Measurements from ENCODE around the gene SPOCK1. TPM values are rescaled to one million over a fixed set of nuclear protein-coding genes. Genes with fewer than 3 reads are reported as not detected.

The SPOCK1 gene
- total and polyA plus RNA-seq, 9 of the 15 experiments (the other 6 are each of a cell fraction or from before 2014, with no cell fraction given): 0.01 to 0.35 (median 0.04) TPM; not detected in 6

DNA sequence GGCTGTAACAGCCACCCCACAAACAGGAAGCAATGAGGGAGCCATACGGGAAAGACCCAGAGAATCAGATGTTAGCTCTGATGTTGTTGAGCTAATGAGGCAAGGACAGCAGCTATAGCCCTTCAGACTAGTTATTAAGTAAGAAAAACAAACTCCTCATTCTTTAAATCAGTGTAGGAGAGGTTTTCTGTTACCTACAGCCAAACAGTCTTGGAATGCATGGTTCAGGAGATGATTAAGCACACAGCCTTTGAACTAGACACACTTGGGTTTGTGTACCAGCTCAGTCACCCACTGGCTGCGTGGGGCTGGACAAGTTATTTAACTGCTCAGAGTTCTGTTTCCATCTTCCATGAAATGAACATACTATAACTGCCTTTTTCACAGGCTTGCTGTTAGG, 68.1 kb downstream of the SPOCK1 start (continued):
- TF ChIP-seq, protein P1, sequence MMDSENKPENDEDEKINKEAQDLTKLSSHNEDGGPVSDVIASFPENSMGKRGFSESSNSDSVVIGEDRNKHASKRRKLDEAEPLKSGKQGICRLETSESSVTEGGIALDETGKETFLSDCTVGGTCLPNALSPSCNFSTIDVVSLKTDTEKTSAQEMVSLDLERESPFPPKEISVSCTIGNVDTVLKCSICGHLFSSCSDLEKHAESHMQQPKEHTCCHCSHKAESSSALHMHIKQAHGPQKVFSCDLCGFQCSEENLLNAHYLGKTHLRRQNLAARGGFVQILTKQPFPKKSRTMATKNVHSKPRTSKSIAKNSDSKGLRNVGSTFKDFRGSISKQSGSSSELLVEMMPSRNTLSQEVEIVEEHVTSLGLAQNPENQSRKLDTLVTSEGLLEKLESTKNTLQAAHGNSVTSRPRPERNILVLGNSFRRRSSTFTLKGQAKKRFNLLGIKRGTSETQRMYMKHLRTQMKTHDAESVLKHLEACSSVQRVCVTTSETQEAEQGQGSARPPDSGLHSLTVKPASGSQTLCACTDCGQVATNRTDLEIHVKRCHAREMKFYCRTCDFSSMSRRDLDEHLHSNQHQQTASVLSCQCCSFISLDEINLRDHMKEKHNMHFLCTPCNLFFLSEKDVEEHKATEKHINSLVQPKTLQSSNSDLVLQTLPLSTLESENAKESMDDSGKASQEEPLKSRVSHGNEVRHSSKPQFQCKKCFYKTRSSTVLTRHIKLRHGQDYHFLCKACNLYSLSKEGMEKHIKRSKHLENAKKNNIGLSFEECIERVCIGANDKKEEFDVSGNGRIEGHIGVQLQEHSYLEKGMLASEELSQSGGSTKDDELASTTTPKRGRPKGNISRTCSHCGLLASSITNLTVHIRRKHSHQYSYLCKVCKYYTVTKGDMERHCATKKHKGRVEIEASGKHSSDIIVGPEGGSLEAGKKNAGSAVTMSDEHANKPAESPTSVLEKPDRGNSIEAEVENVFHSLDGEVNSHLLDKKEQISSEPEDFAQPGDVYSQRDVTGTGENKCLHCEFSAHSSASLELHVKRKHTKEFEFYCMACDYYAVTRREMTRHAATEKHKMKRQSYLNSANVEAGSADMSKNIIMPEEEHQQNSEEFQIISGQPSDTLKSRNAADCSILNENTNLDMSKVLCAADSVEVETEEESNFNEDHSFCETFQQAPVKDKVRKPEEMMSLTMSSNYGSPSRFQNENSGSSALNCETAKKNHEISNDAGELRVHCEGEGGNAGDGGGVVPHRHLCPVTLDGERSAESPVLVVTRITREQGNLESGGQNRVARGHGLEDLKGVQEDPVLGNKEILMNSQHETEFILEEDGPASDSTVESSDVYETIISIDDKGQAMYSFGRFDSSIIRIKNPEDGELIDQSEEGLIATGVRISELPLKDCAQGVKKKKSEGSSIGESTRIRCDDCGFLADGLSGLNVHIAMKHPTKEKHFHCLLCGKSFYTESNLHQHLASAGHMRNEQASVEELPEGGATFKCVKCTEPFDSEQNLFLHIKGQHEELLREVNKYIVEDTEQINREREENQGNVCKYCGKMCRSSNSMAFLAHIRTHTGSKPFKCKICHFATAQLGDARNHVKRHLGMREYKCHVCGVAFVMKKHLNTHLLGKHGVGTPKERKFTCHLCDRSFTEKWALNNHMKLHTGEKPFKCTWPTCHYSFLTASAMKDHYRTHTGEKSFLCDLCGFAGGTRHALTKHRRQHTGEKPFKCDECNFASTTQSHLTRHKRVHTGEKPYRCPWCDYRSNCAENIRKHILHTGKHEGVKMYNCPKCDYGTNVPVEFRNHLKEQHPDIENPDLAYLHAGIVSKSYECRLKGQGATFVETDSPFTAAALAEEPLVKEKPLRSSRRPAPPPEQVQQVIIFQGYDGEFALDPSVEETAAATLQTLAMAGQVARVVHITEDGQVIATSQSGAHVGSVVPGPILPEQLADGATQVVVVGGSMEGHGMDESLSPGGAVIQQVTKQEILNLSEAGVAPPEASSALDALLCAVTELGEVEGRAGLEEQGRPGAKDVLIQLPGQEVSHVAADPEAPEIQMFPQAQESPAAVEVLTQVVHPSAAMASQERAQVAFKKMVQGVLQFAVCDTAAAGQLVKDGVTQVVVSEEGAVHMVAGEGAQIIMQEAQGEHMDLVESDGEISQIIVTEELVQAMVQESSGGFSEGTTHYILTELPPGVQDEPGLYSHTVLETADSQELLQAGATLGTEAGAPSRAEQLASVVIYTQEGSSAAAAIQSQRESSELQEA (IDR thresholded peaks at IDR 0.05; ENCODE audit: low read depth): no peak
- no peak for TF ChIP-seq CREM (IDR thresholded peaks at IDR 0.05; ENCODE audit: low read depth)
- no peak for TF ChIP-seq BMI1 (IDR thresholded peaks at IDR 0.05; ENCODE audit: low read length)
- no peak for TF ChIP-seq TBP (optimal IDR thresholded peaks at IDR 0.05; ENCODE audit: low read depth, low read length)
- no peak for TF ChIP-seq KDM4B (IDR thresholded peaks at IDR 0.05; ENCODE audit: borderline replicate concordance in 2 of 2, low read depth in 1 of 2)
- TF ChIP-seq KAT7 (CRISPR knock-in tag; IDR thresholded peaks at IDR 0.05; ENCODE audit: borderline replicate concordance): no peak
- no peak for TF ChIP-seq GTF2A2 (tag; IDR thresholded peaks at IDR 0.05)
